Transverse colon (tissue), 4 donors: Measurements from ENCODE around the gene H19. TPM values are rescaled to one million over a fixed set of nuclear protein-coding genes. Genes with fewer than 3 reads are reported as not detected.

Experiments used
- DNase-seq: peaks from one replicate; pipeline ENCODE4 v3.0.0-alpha.2; 2019
- H3K27ac ChIP-seq, 4 donors: fragments of 200-600 bp; sonication (generic); 2 replicates each; pipeline ENCODE4 v1.5.1; 2016 to 2018; ENCODE audit warnings: inconsistent platforms in 4 of 4
- H3K27me3 ChIP-seq: fragments of 200-600 bp; sonication (generic); 2 replicates; pipeline ENCODE4 v1.5.1; 2017; ENCODE audit warnings: inconsistent platforms
- H3K36me3 ChIP-seq, 4 donors: fragments of 200-600 bp; sonication (generic); 2 replicates each; pipeline ENCODE4 v1.5.1; 2017 to 2019; ENCODE audit warnings: inconsistent platforms in 4 of 4
- H3K4me1 ChIP-seq, 4 donors: fragments of 200-600 bp; sonication (generic); 2 replicates each; pipeline ENCODE4 v1.5.1; 2017 to 2020; ENCODE audit warnings: inconsistent platforms in 4 of 4
- H3K4me3 ChIP-seq, 4 donors: fragments of 200-600 bp; sonication (generic); 1 replicate in 1 of 4; 2 replicates in 3 of 4; pipeline versions ENCODE4 v1.5.1 to v1.6.1; 2017 to 2019; ENCODE audit warnings: inconsistent platforms in 4 of 4
- H3K9me3 ChIP-seq, 2 donors: fragments of 200-600 bp; sonication (generic); 2 replicates each; pipeline ENCODE4 v1.5.1; 2017 to 2019; ENCODE audit warnings: inconsistent platforms in 2 of 2
- CTCF ChIP-seq, 5 experiments: fragments of 200-600 bp in 3 of 5; fragments of 450-650 bp in 2 of 5; sonication (generic) in 3 of 5; IDR thresholded peaks; 1 replicate in 2 of 5; 2 replicates in 3 of 5; pipeline ENCODE4 v1.5.1; 2016 to 2017; ENCODE audit warnings: antibody characterized with exemption in 5 of 5, inconsistent platforms in 3 of 5, mild to moderate bottlenecking in 2 of 5, moderate library complexity in 1 of 5
- EP300 ChIP-seq: sonication (generic); formaldehyde crosslinking; IDR thresholded peaks from one replicate; pipeline ENCODE4 v1.6.1; 2017; ENCODE audit warnings: antibody characterized with exemption, low read depth
- POLR2A ChIP-seq: fragments of 450-650 bp; IDR thresholded peaks from one replicate; pipeline ENCODE4 v1.6.1; 2016; ENCODE audit warnings: antibody characterized with exemption, mild to moderate bottlenecking, moderate library complexity
- POLR2AphosphoS5 ChIP-seq, 3 donors: sonication (generic); formaldehyde crosslinking; IDR thresholded peaks; one replicate each; pipeline ENCODE4 v1.6.1; 2016; ENCODE audit warnings: antibody characterized with exemption in 3 of 3
- WGBS, 2 donors: methylation state at CpG; one replicate each; pipeline ENCODE4 v1.1.5; 2018; ENCODE audit warnings: low coverage in 1 of 2; 5-methylcytosine and 5-hydroxymethylcytosine counted together
- in situ Hi-C, 4 donors: fragments of 200-750 bp; cut with MboI; loops; one replicate each; pipeline versions ENCODE4 v1.15.0 to v1.15.1; 2017; ENCODE audit warnings: low sequenced_read_pairs in 3 of 4, low pct_ligation_motif_present in 1 of 4, low pct_unique_long_range_greater_than_20kb in 1 of 4
- intact Hi-C: fragments of 100-400 bp; cut with DNase I; formaldehyde crosslinking; loops from one replicate; pipeline ENCODE4 v1.15.1; 2023; ENCODE audit warnings: low total_unique reads
- total RNA-seq, 4 donors: library from RNA; depleted of rRNA; stranded (reverse); fragments of >200 nt; gene quantifications; one replicate each; pipeline ENCODE4 v1.1.0, GENCODE V29; 2016

H19 gene
- total RNA-seq, 4 donors from 2014 or later: 20.7 to 102 (median 24.7) TPM

- in situ Hi-C loops (no loop called here), intact Hi-C loops (no loop called here)
- DNase-seq: no peak
- no peaks in the 10 kb centered on the region for H3K27me3 ChIP-seq
- no peak overlapping the region for H3K4me3 ChIP-seq
- 74% methylated on average over 15 of the region's 26 CpGs; no CpG with 5 or more reads in 1 of the 2 donors for WGBS, 2 donors
- TF ChIP-seq CTCF (IDR thresholded peaks at IDR 0.05): no peak
- TF ChIP-seq POLR2A: no peak
- no peak for TF ChIP-seq POLR2AphosphoS5 (IDR thresholded peaks at IDR 0.05)
- TF ChIP-seq EP300: no peak
- H3K4me1 ChIP-seq: no peaks in the 10 kb centered on the region
- H3K36me3 ChIP-seq: no peaks in the 10 kb centered on the region
- no peaks in the 10 kb centered on the region for H3K9me3 ChIP-seq
- no peak overlapping the region for H3K27ac ChIP-seq
These were observed 5.5 kb downstream of the H19 start for GRCh38 chr11:1992111-1992510.

- Histone ChIP-seq H3K4me1 (no peaks in the 10 kb centered on the region), H3K9me3 (no peaks in the 10 kb centered on the region), H3K27ac (no peak overlapping the region), H3K27me3 (no peaks in the 10 kb centered on the region), H3K4me3 (no peak overlapping the region), H3K36me3 (no peaks in the 10 kb centered on the region)
- no CpG with 5 or more reads among the region's 29 CpGs for WGBS, 2 donors
- intact Hi-C loops: no loop called here
- no peak for DNase-seq
- TF ChIP-seq CTCF (IDR thresholded peaks at IDR 0.05): no peak
- TF ChIP-seq EP300: no peak
- no peak for TF ChIP-seq POLR2A
- TF ChIP-seq POLR2AphosphoS5 (IDR thresholded peaks at IDR 0.05): no peak
- in situ Hi-C loops: no loop called here
These were observed 6.6 kb downstream of the H19 start for GRCh38 chr11:1990872-1991578.

GRCh38 chr11:1989953-1990352 is 7.7 kb downstream of the H19 start:
- Histone ChIP-seq H3K27me3 (no peaks in the 10 kb centered on the region), H3K4me1 (no peaks in the 10 kb centered on the region), H3K4me3 (no peak overlapping the region), H3K27ac (no peak overlapping the region), H3K36me3 (no peaks in the 10 kb centered on the region), H3K9me3 (no peaks in the 10 kb centered on the region)
- no peak for TF ChIP-seq POLR2A
- no peak for TF ChIP-seq EP300
- TF ChIP-seq POLR2AphosphoS5 (IDR thresholded peaks at IDR 0.05): no peak
- TF ChIP-seq CTCF (IDR thresholded peaks at IDR 0.05): no peak
- intact Hi-C loops (no loop called here), in situ Hi-C loops (no loop called here)
- WGBS, 2 donors: no CpG with 5 or more reads among the region's 15 CpGs
- no peak for DNase-seq

GRCh38 chr11:1988667-1989317 is 8.8 kb downstream of the H19 start:
- Histone ChIP-seq H3K4me1 (no peaks in the 10 kb centered on the region), H3K27ac (no peak overlapping the region), H3K9me3 (no peaks in the 10 kb centered on the region), H3K27me3 (no peaks in the 10 kb centered on the region), H3K36me3 (no peaks in the 10 kb centered on the region), H3K4me3 (no peak overlapping the region)
- in situ Hi-C loops: no loop called here
- intact Hi-C loops: no loop called here
- no peak for DNase-seq
- TF ChIP-seq POLR2A (no peak), EP300 (no peak), CTCF (IDR thresholded peaks at IDR 0.05) (no peak), POLR2AphosphoS5 (IDR thresholded peaks at IDR 0.05) (no peak)
- 70% methylated on average over 16 of the region's 24 CpGs; no CpG with 5 or more reads in 1 of the 2 donors for WGBS, 2 donors
